HAP-1 (cell line): ENCODE results near the gene YBX1.

Experiments used
- DNase-seq, 2 experiments: peaks; one replicate each; pipeline ENCODE4 v3.0.0-alpha.2; 2016 to 2020; ENCODE audit warnings: low spot score in 2 of 2
- H3K27me3 ChIP-seq: fragments of 250-450 bp; sonication (Bioruptor Pico); 2 replicates; pipeline ENCODE4 v1.5.1; 2020; ENCODE audit warnings: low read depth, mild to moderate bottlenecking, moderate library complexity
- H3K36me3 ChIP-seq: fragments of 250-450 bp; sonication (Bioruptor Pico); replicated peaks from 2 replicates; pipeline ENCODE4 v1.5.1; 2020; ENCODE audit warnings: mild to moderate bottlenecking
- H3K4me1 ChIP-seq: fragments of 250-450 bp; sonication (Bioruptor Pico); 2 replicates; pipeline ENCODE4 v1.5.1; 2020; ENCODE audit warnings: mild to moderate bottlenecking
- H3K4me3 ChIP-seq: fragments of 250-450 bp; sonication (Bioruptor Pico); 2 replicates; pipeline ENCODE4 v1.5.1; 2020; ENCODE audit warnings: mild to moderate bottlenecking, moderate library complexity
- H3K9me3 ChIP-seq: fragments of 250-450 bp; sonication (Bioruptor Pico); 2 replicates; pipeline ENCODE4 v1.5.1; 2020; ENCODE audit warnings: mild to moderate bottlenecking, moderate library complexity
- in situ Hi-C: fragments of 300-500 bp; cut with MboI; formaldehyde crosslinking; loops from 3 replicates; pipeline ENCODE4 v1.14.3; 2020; ENCODE audit warnings: low sequenced_read_pairs, inconsistent platforms, mixed read lengths

Gene YBX1

DNA sequence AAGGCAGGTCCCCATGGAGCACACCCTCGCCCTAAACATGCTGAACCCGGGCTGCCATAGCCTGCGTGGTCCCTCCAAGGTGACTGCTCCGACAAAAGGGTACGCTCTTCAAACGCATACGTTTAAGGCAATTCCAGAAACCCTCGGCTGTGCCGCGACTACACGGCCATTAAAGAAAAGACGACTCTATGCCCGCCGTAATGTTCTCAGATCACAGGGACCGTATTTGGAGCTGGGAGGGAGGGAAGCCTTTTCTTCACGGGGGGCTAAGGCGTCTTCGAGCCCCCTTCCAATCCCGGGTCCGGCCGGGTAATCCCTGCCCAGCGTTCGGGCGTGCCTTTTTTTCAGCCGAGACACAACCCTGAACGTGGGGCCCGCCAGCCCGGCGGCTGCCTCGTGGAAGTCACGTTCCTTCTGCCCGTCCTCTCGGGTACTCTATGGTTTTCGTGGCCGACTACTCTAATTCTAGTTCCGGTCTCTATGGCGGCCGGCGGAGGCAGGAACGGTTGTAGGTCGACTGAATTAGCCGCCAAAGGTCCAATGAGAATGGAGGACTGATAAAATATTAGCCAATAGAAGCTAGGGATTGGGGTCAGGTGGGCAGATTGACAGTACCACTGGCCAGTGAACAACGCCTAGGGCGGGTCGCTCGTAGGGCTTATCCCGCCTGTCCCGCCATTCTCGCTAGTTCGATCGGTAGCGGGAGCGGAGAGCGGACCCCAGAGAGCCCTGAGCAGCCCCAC is at the start of gene YBX1:
TSS of gene YBX1 (plus strand) at position 678 of the 743 bp plus-strand sequence. CDS start 148 bp downstream, outside the sequence.
- in situ Hi-C loops = no loop called here
- DNase-seq = peak; percentile 97
- Histone ChIP-seq H3K36me3 (peaks cover 42% of the 10 kb centered on the region), H3K27me3 (no peaks in the 10 kb centered on the region), H3K9me3 (no peaks in the 10 kb centered on the region), H3K4me1 (peaks cover 28% of the 10 kb centered on the region), H3K4me3 (peak within 1 kb of the TSS; percentile 85)

DNA sequence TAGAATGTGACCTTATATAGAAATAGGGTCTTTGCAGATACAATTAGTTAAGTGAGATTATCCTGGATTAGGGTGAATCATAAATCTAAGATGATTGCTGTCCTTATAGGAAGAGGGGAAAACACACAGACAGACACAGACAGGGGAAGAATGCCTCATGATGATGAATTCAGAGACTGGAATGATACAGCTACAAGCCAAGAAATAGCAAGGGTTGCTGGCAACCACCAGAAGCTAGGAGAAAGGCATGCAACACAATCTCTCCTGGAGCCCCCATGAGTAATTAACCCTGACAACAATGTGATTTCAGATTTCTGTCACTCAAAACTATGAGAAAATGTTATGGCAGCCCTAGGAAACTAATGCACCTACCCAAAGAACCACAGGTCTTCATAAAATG is 43.1 kb upstream of the YBX1 start:
- in situ Hi-C loops = no loop called here
- no peaks in the 10 kb centered on the region for H3K36me3 ChIP-seq
- DNase-seq = no peak

DNA sequence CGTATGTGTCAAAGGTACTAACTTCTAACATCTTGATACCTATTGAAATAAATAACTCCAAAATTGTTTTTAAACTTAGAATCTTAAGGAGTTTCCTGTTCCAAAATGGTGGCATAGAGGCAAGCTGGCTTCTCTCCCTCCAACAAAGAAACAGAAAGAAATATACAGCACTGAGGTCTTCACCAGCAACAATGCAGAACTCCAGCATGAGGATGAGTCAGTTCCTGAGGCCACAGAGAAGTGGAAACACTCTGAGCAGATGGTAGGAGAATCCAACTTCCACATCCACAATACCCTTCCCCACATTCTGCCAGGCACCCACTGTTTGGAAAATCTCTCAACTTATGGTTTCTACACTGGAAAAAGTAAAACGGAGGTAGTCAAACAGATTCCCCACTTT is 36.2 kb upstream of the YBX1 start:
- H3K4me1 ChIP-seq = no peaks in the 10 kb centered on the region
- no peaks in the 10 kb centered on the region for H3K9me3 ChIP-seq
- no peak overlapping the region for H3K4me3 ChIP-seq
- no peaks in the 10 kb centered on the region for H3K36me3 ChIP-seq
- in situ Hi-C loops = no loop called here
- peaks cover 11% of the 10 kb centered on the region for H3K27me3 ChIP-seq
- DNase-seq = no peak

More for the DNA sequence above, 43.1 kb upstream of the YBX1 start:
- Histone ChIP-seq H3K4me3 (no peak overlapping the region), H3K4me1 (no peaks in the 10 kb centered on the region), H3K27me3 (no peaks in the 10 kb centered on the region), H3K9me3 (no peaks in the 10 kb centered on the region)

GRCh38 chr1:42657201-42657600 is 25.0 kb upstream of the YBX1 start:
- H3K4me1 ChIP-seq = peaks cover 15% of the 10 kb centered on the region
- no peak overlapping the region for H3K4me3 ChIP-seq
- peaks cover 26% of the 10 kb centered on the region for H3K36me3 ChIP-seq
- no peaks in the 10 kb centered on the region; the same call in 1 of the 2 replicates for H3K27me3 ChIP-seq
- H3K9me3 ChIP-seq = no peaks in the 10 kb centered on the region
- no peak for DNase-seq
- in situ Hi-C loops = no loop called here

GRCh38 chr1:42657981-42658876 is 24.0 kb upstream of the YBX1 start, which contains the start of gene PPIH:
Gene PPIH, plus strand, starts transcription at chr1:42658423. Its CDS starts 24 bp downstream, at chr1:42658447.
- Histone ChIP-seq H3K27me3 (no peaks in the 10 kb centered on the region; the same call in 1 of the 2 replicates), H3K9me3 (no peaks in the 10 kb centered on the region), H3K36me3 (peaks cover 35% of the 10 kb centered on the region), H3K4me1 (peaks cover 15% of the 10 kb centered on the region), H3K4me3 (peak within 1 kb of the TSS; percentile 65)
- peak; percentile 92 to 96 for DNase-seq
- in situ Hi-C loops = no loop called here

DNA sequence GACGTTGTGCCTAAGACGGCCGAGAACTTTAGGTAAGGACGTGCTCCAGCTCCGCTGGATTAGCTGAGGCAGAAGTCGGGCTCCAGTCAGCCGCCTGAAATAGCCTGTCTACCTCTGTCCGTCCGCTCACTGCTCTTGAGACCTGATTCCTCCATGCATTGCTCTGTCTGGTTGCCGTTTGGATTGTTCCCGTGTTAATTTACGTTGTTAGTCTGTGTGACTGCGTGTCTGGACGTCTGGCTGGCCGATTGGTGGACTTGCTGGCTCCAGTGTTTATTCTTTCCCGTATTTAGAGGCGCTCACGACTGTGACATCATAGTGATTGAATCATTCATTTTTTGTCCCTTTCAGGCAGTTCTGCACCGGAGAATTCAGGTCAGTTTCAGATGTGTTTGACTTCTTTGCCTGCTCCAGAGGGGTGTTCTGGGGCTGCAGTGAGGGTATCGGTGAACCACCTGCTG is 23.3 kb upstream of the YBX1 start:
- H3K36me3 ChIP-seq = peaks cover 42% of the 10 kb centered on the region
- no peaks in the 10 kb centered on the region for H3K9me3 ChIP-seq
- peak overlapping the region; percentile 65 for H3K4me3 ChIP-seq
- H3K4me1 ChIP-seq = peaks cover 15% of the 10 kb centered on the region
- no peaks in the 10 kb centered on the region for H3K27me3 ChIP-seq
- no peak for DNase-seq
- in situ Hi-C loops = no loop called here

DNA sequence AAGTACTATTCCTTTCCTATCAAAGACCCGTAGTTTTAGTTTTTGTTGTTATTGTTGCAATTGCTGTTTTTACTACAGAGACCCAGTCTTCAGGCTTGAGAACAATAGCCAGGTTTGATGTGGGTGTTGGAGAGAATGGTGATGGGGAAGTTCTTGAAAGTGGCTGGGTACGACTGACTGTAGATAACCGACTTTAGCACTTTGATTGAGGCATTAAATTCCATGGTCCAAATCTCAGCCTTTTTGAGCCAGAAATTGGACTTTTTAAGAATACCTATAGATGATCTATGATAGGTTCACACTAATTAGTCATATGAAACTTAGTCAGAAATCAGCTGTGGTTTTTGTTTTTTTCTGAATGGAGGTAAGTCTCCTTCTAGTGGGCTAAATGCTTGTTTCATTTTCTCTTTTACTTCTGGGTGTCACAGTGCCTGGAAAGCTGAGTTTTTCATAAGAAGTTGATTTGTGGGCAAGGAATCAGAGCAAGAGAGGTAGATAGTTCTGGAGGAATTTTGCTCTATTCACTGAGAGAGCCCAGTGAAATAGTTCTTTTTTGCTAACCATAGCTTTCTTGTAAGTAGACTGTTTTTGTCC is 21.2 kb upstream of the YBX1 start:
- Histone ChIP-seq H3K4me1 (peaks cover 15% of the 10 kb centered on the region), H3K36me3 (peaks cover 63% of the 10 kb centered on the region), H3K4me3 (no peak overlapping the region), H3K9me3 (no peaks in the 10 kb centered on the region), H3K27me3 (no peaks in the 10 kb centered on the region)
- DNase-seq = no peak
- in situ Hi-C loops = no loop called here

GRCh38 chr1:42669936-42670335 is 12.3 kb upstream of the YBX1 start:
- Histone ChIP-seq H3K4me3 (no peak overlapping the region), H3K9me3 (no peaks in the 10 kb centered on the region), H3K27me3 (no peaks in the 10 kb centered on the region), H3K4me1 (no peaks in the 10 kb centered on the region), H3K36me3 (peaks cover 60% of the 10 kb centered on the region)
- DNase-seq = no peak
- in situ Hi-C loops = no loop called here

- Histone ChIP-seq H3K27me3 (no peaks in the 10 kb centered on the region), H3K9me3 (no peaks in the 10 kb centered on the region), H3K36me3 (peaks cover 59% of the 10 kb centered on the region), H3K4me1 (no peaks in the 10 kb centered on the region), H3K4me3 (no peak overlapping the region)
- in situ Hi-C loops = no loop called here
- DNase-seq = no peak
These were observed 11.8 kb upstream of the YBX1 start for GRCh38 chr1:42670425-42670824.

GRCh38 chr1:42674214-42674613 is 8.0 kb upstream of the YBX1 start:
- H3K4me1 ChIP-seq = no peaks in the 10 kb centered on the region

GRCh38 chr1:42674682-42675081 is 7.5 kb upstream of the YBX1 start:
- in situ Hi-C loops = no loop called here
- Histone ChIP-seq H3K4me1 (no peaks in the 10 kb centered on the region), H3K36me3 (peaks cover 35% of the 10 kb centered on the region), H3K4me3 (no peak overlapping the region), H3K9me3 (no peaks in the 10 kb centered on the region), H3K27me3 (no peaks in the 10 kb centered on the region)
- no peak for DNase-seq

More at GRCh38 chr1:42674214-42674613, 8.0 kb upstream of the YBX1 start:
- in situ Hi-C loops = no loop called here
- DNase-seq = no peak
- Histone ChIP-seq H3K4me3 (no peak overlapping the region), H3K36me3 (peaks cover 36% of the 10 kb centered on the region), H3K27me3 (no peaks in the 10 kb centered on the region), H3K9me3 (no peaks in the 10 kb centered on the region)

DNA sequence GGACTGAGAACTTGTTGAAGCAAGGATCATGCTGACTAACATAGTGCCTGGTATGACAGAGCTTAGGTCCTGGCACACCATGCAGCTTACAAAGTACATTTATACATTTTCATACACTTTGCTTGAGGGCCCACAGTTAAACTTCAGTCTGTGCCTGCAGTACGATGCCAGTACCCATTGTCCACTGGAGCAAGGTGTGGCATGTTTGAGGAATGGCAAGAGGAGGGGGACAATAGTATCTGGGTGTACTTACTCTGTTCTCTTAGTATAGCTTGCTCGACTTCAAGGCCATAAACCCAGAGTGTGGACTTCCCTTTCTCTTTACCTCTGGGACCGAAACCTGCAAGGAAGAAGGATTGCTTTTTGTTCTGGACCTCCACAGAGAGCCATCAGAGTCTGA is 6.8 kb upstream of the YBX1 start:
- DNase-seq = no peak
- H3K36me3 ChIP-seq = peaks cover 29% of the 10 kb centered on the region
- H3K27me3 ChIP-seq = no peaks in the 10 kb centered on the region
- H3K4me1 ChIP-seq = peaks cover 5% of the 10 kb centered on the region
- in situ Hi-C loops = no loop called here
- no peaks in the 10 kb centered on the region for H3K9me3 ChIP-seq
- H3K4me3 ChIP-seq = no peak overlapping the region

DNA sequence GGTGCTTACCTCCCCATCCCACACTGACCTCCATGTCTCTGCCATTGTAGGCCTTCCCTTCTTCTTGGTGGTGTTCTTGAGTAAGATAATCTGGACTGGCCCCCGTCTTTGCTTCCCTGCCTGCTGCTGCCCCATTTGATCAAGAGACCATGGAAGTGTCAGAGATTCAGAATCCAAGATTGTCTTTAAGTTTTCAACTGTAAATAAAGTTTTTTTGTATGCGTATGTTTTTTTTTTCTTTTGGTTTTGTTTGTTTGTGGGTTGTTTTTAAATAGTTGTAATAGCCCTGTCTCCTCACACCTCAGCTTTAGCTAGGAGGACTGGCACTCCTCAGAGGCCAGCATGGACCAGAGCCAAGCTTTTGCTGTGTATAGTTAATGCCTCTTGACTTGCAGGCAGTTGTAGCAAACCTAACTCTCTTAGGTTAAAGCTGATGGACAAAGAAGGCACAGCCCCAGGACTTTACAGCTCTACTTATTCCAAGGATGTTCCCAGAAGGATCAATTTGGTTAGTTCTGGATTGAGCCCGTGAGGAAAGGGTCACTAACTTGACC is 5.6 kb upstream of the YBX1 start:
- Histone ChIP-seq H3K4me1 (peaks cover 10% of the 10 kb centered on the region), H3K27me3 (no peaks in the 10 kb centered on the region), H3K9me3 (no peaks in the 10 kb centered on the region), H3K4me3 (no peak overlapping the region), H3K36me3 (peaks cover 22% of the 10 kb centered on the region)
- DNase-seq = no peak
- in situ Hi-C loops = no loop called here
